ENCODE data around the gene ZNF366. TPM values are rescaled to one million over a fixed set of nuclear protein-coding genes. Genes with fewer than 3 reads are reported as not detected.

ZNF366 gene
- total RNA-seq, 1 experiment from 2014 or later, result 0.17 TPM

DNA sequence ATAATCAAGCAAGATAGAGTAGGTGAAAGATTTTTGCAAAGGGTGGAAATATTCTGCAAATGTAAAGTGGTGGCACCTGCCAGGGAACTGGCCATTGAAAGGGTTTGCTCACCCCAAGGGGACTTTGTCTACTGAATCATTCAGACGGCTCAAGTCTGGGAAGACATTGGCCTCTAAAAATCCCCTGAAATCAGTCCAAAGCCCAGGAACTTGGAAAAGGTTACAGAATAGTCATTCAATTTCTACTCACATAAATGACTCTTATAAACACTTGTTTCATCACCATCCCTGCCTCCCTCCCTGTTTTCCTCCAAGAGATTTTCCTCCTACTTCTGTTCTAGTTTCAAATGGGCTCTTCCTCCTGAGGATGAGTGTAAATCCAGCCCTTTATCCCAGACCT lies 28.5 kb downstream of the ZNF366 start:
- H3K27ac ChIP-seq, result no peak overlapping the region
- intact Hi-C loops (cut with micrococcal nuclease; ENCODE audit: unreplicated experiment), result no loop called here
- H3K9me2 ChIP-seq (ENCODE audit: insufficient read depth), result no peaks in the 10 kb centered on the region
- DNase-seq, result no peak
- no peak overlapping the region for H3K4me3 ChIP-seq
- H2AFZ ChIP-seq, result peak overlapping the region; percentile 49; the same call in 1 of the 2 replicates
- POLR2A ChIA-PET (ENCODE audit: unreplicated experiment), result no interaction called here
- TF ChIP-seq, protein P1, sequence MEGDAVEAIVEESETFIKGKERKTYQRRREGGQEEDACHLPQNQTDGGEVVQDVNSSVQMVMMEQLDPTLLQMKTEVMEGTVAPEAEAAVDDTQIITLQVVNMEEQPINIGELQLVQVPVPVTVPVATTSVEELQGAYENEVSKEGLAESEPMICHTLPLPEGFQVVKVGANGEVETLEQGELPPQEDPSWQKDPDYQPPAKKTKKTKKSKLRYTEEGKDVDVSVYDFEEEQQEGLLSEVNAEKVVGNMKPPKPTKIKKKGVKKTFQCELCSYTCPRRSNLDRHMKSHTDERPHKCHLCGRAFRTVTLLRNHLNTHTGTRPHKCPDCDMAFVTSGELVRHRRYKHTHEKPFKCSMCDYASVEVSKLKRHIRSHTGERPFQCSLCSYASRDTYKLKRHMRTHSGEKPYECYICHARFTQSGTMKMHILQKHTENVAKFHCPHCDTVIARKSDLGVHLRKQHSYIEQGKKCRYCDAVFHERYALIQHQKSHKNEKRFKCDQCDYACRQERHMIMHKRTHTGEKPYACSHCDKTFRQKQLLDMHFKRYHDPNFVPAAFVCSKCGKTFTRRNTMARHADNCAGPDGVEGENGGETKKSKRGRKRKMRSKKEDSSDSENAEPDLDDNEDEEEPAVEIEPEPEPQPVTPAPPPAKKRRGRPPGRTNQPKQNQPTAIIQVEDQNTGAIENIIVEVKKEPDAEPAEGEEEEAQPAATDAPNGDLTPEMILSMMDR (conservative IDR thresholded peaks at IDR 0.05), result no peak
- no peak for TF ChIP-seq EZH2 (IDR thresholded peaks at IDR 0.05; ENCODE audit: low read depth)
- no peaks in the 10 kb centered on the region for H3K27me3 ChIP-seq (ENCODE audit: insufficient read depth, low read depth)
- BruUV-seq (replicated peaks), result no TSS peak
- no peaks in the 10 kb centered on the region for H3K9me3 ChIP-seq (ENCODE audit: insufficient read depth, low read depth)
- CTCF ChIA-PET, result interaction anchor here (0.5 kb wide), 1 partner anchor 366 kb away, joined by 4 read pairs; no protein-coding TSS in a partner anchor
- no peaks in the 10 kb centered on the region for H4K20me1 ChIP-seq (ENCODE audit: insufficient read depth)
- no peaks in the 10 kb centered on the region for H3K36me3 ChIP-seq (ENCODE audit: low read depth)
- H3K4me2 ChIP-seq, result no peak overlapping the region
- no peaks in the 10 kb centered on the region for H3K79me2 ChIP-seq (ENCODE audit: low read depth)
- H3K4me1 ChIP-seq (replicated peaks; ENCODE audit: insufficient read depth), result no peaks in the 10 kb centered on the region
- H3F3A ChIP-seq (ENCODE audit: insufficient read depth, low read depth), result no peaks in the 10 kb centered on the region

DNA sequence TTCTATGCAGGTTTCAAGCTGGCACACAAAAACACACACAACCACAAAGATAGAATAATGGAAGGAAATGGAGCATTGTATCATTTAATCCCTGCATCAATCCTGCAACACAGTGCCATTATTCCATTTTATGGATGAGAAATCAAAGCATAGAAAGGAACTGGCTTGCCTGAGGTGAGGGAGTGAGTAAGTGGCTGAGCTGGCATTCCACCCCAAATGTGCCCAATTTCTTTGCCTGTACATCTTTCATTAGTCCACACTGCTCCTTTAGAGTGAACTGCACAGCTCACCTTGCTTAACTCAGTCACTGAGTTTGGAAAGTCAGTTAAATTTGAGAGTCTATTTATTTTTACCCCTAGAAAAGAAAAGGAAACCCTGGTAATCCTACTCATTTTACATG lies 28.9 kb downstream of the ZNF366 start:
- ChIA-PET CTCF (interaction anchor here (0.5 kb wide), 1 partner anchor 366 kb away, joined by 4 read pairs; no protein-coding TSS in a partner anchor), POLR2A (ENCODE audit: unreplicated experiment) (no interaction called here)
- H2AFZ ChIP-seq, result peak overlapping the region; percentile 49; the same call in 1 of the 2 replicates
- no peaks in the 10 kb centered on the region for H3K4me1 ChIP-seq (replicated peaks; ENCODE audit: insufficient read depth)
- no peaks in the 10 kb centered on the region for H4K20me1 ChIP-seq (ENCODE audit: insufficient read depth)
- no peaks in the 10 kb centered on the region for H3K9me3 ChIP-seq (ENCODE audit: insufficient read depth, low read depth)
- TF ChIP-seq, protein P1 (conservative IDR thresholded peaks at IDR 0.05), result no peak
- TF ChIP-seq EZH2 (IDR thresholded peaks at IDR 0.05; ENCODE audit: low read depth), result no peak
- H3K4me2 ChIP-seq, result no peak overlapping the region
- DNase-seq, result no peak
- H3K79me2 ChIP-seq (ENCODE audit: low read depth), result no peaks in the 10 kb centered on the region
- no TSS peak for BruUV-seq (replicated peaks)
- no peaks in the 10 kb centered on the region for H3F3A ChIP-seq (ENCODE audit: insufficient read depth, low read depth)
- no peaks in the 10 kb centered on the region for H3K36me3 ChIP-seq (ENCODE audit: low read depth)
- no peaks in the 10 kb centered on the region for H3K27me3 ChIP-seq (ENCODE audit: insufficient read depth, low read depth)
- H3K27ac ChIP-seq, result no peak overlapping the region
- no peak overlapping the region for H3K4me3 ChIP-seq
- no peaks in the 10 kb centered on the region for H3K9me2 ChIP-seq (ENCODE audit: insufficient read depth)
- intact Hi-C loops (cut with micrococcal nuclease; ENCODE audit: unreplicated experiment), result no loop called here

DNA sequence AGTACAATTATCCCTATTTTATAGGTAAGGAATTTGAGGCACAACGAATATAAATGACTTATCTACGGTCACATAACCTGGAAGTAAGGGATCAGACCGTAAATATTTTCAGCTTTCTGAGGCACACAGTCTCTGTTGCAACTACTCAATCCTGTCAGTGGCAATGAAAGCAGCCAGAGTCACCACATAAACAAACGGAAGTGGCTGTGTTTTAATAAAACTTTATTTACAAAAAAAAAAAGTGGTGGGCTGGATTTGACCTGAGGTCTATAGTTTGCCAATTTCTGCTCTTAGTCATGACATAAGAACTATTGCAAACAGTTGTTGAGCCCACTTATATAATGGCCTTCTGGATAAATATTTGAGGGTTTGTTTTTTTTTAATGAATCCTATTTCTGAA lies 29.6 kb downstream of the ZNF366 start:
- no peak for TF ChIP-seq EZH2 (IDR thresholded peaks at IDR 0.05; ENCODE audit: low read depth)
- TF ChIP-seq, protein P1 (conservative IDR thresholded peaks at IDR 0.05), result no peak
- Histone ChIP-seq H2AFZ (no peak overlapping the region), H3K9me3 (ENCODE audit: insufficient read depth, low read depth) (no peaks in the 10 kb centered on the region), H3K4me3 (no peak overlapping the region), H3K27me3 (ENCODE audit: insufficient read depth, low read depth) (no peaks in the 10 kb centered on the region), H3K36me3 (ENCODE audit: low read depth) (no peaks in the 10 kb centered on the region), H4K20me1 (ENCODE audit: insufficient read depth) (no peaks in the 10 kb centered on the region), H3F3A (ENCODE audit: insufficient read depth, low read depth) (no peaks in the 10 kb centered on the region), H3K4me2 (no peak overlapping the region), H3K79me2 (ENCODE audit: low read depth) (no peaks in the 10 kb centered on the region), H3K27ac (no peak overlapping the region), H3K4me1 (replicated peaks; ENCODE audit: insufficient read depth) (0 out of 2 replicates have a peak, but pooled peaks cover under 1% of the 10 kb centered on the region), H3K9me2 (ENCODE audit: insufficient read depth) (no peaks in the 10 kb centered on the region)
- CTCF ChIA-PET, result no interaction called here
- DNase-seq, result no peak
- POLR2A ChIA-PET (ENCODE audit: unreplicated experiment), result no interaction called here
- BruUV-seq (replicated peaks), result no TSS peak
- intact Hi-C loops (cut with micrococcal nuclease; ENCODE audit: unreplicated experiment), result no loop called here
